ENCODE measurements around the gene CASZ1.

DNA sequence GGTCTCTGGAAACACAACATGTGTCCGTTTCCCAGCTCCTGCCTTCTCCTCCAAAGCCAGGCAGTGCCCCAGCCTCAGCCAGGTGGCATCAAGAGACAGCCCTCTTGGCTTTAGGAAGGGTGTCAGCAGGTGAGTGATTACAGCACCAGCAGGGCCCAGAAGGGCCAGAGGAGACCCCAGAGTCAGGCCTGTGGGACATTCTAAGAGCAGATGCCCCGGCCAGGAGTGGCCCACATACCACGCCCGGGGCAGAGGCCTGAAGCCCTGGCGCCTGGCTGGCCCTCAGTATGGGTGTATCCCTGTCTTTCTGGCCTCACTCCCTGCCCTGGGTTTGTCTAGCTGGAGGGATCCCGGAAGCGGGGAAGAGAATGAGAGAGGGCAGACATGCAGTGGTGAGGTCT is 109.2 kb downstream of the CASZ1 start:
- TF ChIP-seq, protein P1, sequence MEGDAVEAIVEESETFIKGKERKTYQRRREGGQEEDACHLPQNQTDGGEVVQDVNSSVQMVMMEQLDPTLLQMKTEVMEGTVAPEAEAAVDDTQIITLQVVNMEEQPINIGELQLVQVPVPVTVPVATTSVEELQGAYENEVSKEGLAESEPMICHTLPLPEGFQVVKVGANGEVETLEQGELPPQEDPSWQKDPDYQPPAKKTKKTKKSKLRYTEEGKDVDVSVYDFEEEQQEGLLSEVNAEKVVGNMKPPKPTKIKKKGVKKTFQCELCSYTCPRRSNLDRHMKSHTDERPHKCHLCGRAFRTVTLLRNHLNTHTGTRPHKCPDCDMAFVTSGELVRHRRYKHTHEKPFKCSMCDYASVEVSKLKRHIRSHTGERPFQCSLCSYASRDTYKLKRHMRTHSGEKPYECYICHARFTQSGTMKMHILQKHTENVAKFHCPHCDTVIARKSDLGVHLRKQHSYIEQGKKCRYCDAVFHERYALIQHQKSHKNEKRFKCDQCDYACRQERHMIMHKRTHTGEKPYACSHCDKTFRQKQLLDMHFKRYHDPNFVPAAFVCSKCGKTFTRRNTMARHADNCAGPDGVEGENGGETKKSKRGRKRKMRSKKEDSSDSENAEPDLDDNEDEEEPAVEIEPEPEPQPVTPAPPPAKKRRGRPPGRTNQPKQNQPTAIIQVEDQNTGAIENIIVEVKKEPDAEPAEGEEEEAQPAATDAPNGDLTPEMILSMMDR (IDR thresholded peaks at IDR 0.05) = no peak
- TF ChIP-seq POLR2A (IDR thresholded peaks at IDR 0.05) = no peak

All from adrenal gland (tissue), 5 donors.